K562 (cell line): Measurements from ENCODE around the gene TTC16. TPM values are rescaled to one million over a fixed set of nuclear protein-coding genes. Genes with fewer than 3 reads are reported as not detected.

Experiments
- CC2D1A ChIP-seq: fragments of 450-650 bp; IDR thresholded peaks from 2 replicates; pipeline ENCODE4 v1.6.1; 2017; ENCODE audit warnings: mild to moderate bottlenecking
- DIDO1 ChIP-seq: fragments of 450-650 bp; IDR thresholded peaks from 2 replicates; pipeline ENCODE4 v1.6.1; 2016; ENCODE audit warnings: low read depth, missing biosample characterization, missing genetic modification characterization
- DMBX1 ChIP-seq: fragments of 250-450 bp; sonication (Bioruptor Pico); IDR thresholded peaks from 2 replicates; pipeline ENCODE4 v1.8.0; 2022; ENCODE audit warnings: inconsistent platforms, mild to moderate bottlenecking, moderate library complexity, borderline replicate concordance
- GTF2A2 ChIP-seq: IDR thresholded peaks from 2 replicates; pipeline ENCODE4 v1.6.1; 2016; ENCODE audit warnings: mild to moderate bottlenecking, missing genetic modification characterization, missing compliant biosample characterization
- KLF13 ChIP-seq: fragments of 450-650 bp; IDR thresholded peaks from 2 replicates; pipeline ENCODE4 v1.6.1; 2016; ENCODE audit warnings: missing genetic modification characterization, low read depth, mild to moderate bottlenecking, missing compliant biosample characterization, moderate library complexity, borderline replicate concordance
- MIER1 ChIP-seq: fragments of 450-650 bp; IDR thresholded peaks from 2 replicates; pipeline ENCODE4 v1.6.1; 2016; ENCODE audit warnings: antibody characterized with exemption, mild to moderate bottlenecking, low read depth
- NFIX ChIP-seq: fragments of 250-450 bp; sonication (Bioruptor Pico); IDR thresholded peaks from 2 replicates; pipeline ENCODE4 v1.4.0; 2020; ENCODE audit warnings: low read depth, mild to moderate bottlenecking, moderate library complexity
- ZBTB1 ChIP-seq: sonication (generic); formaldehyde crosslinking; IDR thresholded peaks from 2 replicates; pipeline ENCODE4 v1.8.1; 2023; ENCODE audit warnings: missing genetic modification reagents, low read depth, mild to moderate bottlenecking, borderline replicate concordance
- ZNF780A ChIP-seq: fragments of 250-450 bp; sonication (Bioruptor Pico); IDR thresholded peaks from 2 replicates; pipeline ENCODE4 v1.5.0; 2021; ENCODE audit warnings: mild to moderate bottlenecking
- polyA plus RNA-seq, 8 experiments: library from polyadenylated mRNA; depleted of rRNA in 4 of 8; stranded (reverse) in 5 of 8; unstranded in 3 of 8; fragments of >200 nt; fragmentation: Nextera tagmentation in 2 of 8; fragmentation: Illumina TruSeq in 1 of 8; extraction: Ambion mirVana in 2 of 8; extraction: Trizol in 1 of 8; gene quantifications; 2 replicates each; pipeline versions ENCODE4 v1.2.1 to v1.2.3, GENCODE V29; 2011 to 2014; ENCODE audit warnings: inconsistent platforms in 1 of 8, missing spikeins in 1 of 8
- total RNA-seq, 7 experiments: library from RNA; depleted of rRNA in 6 of 7; stranded (reverse); fragments of >200 nt in 6 of 7; fragmentation: Illumina TruSeq in 2 of 7; extraction: Trizol in 2 of 7; gene quantifications; 2 replicates each; pipeline versions ENCODE4 v1.2.1 to v1.2.3, GENCODE V29; 2011 to 2021; ENCODE audit warnings: low replicate concordance in 1 of 7
- TF ChIP-seq, protein P1 (sequence below): fragments of 250-450 bp; sonication (Bioruptor Pico); IDR thresholded peaks from 2 replicates; pipeline ENCODE4 v1.8.0; 2022; ENCODE audit warnings: inconsistent platforms
- TF ChIP-seq, protein P2 (sequence below), 3 experiments: fragments of 200-800 bp in 1 of 3; sonication (Bioruptor generic) in 1 of 3; sonication (generic) in 1 of 3; formaldehyde crosslinking in 1 of 3; IDR thresholded peaks; 2 replicates each; pipeline versions ENCODE4 v1.6.1 to v1.8.0; 2016 to 2022; ENCODE audit warnings: mild to moderate bottlenecking in 2 of 3, missing compliant biosample characterization in 2 of 3, missing genetic modification characterization in 2 of 3, missing genetic modification reagents in 1 of 3
- TF ChIP-seq, protein P3 (sequence below), 2 experiments: fragments of 450-650 bp; IDR thresholded peaks; 2 replicates each; pipeline ENCODE4 v1.6.1; 2018; ENCODE audit warnings: mild to moderate bottlenecking in 2 of 2, low read depth in 1 of 2; ENCODE audit not compliant: partially characterized antibody in 2 of 2
- TF ChIP-seq, protein P4 (sequence below): fragments of 250-450 bp; sonication (Bioruptor Pico); IDR thresholded peaks from 2 replicates; pipeline ENCODE4 v1.5.0; 2021
- TF ChIP-seq, protein P5 (sequence below): fragments of 250-450 bp; sonication (Bioruptor Pico); IDR thresholded peaks from 2 replicates; pipeline ENCODE4 v1.4.0; 2020; ENCODE audit warnings: mild to moderate bottlenecking, moderate library complexity, borderline replicate concordance

Gene TTC16
- total and polyA plus RNA-seq, 9 of the 15 experiments (the other 6 are each of a cell fraction or from before 2014, with no cell fraction given): 0.11 TPM; not detected in 8

DNA sequence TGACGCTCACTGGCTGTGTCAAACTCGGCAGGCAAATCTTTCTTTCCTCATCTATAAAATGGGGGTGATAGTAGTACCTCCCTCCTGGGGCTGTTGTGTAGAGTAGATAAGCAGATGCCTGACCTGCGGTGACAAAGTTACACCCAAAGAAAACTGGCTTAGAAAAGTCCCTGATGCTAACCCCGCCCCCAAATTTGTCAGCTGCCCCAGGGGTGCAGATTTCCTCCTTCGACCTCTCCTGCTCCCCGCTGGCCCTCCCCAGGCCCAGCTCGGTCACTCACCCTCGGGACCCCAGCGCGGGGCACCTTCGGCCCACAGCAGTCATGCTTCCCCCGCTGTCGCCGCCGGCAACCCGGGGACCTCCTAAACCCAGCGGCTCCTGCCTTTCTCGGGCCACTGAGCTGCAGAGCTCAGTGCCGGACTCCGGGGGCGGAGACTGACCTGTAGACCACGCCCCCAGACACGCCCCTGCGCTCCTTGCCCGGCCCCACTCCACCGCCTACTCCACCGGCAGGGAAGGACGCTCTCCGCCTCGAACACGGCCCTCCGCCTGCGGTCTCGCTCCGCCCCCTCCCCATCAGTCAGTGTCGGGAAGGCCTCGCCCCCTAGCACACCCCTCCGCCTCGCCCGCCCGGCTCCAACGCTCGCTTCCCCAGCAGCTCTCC, 55.2 kb downstream of the TTC16 start (continued):
- TF ChIP-seq, protein P1, sequence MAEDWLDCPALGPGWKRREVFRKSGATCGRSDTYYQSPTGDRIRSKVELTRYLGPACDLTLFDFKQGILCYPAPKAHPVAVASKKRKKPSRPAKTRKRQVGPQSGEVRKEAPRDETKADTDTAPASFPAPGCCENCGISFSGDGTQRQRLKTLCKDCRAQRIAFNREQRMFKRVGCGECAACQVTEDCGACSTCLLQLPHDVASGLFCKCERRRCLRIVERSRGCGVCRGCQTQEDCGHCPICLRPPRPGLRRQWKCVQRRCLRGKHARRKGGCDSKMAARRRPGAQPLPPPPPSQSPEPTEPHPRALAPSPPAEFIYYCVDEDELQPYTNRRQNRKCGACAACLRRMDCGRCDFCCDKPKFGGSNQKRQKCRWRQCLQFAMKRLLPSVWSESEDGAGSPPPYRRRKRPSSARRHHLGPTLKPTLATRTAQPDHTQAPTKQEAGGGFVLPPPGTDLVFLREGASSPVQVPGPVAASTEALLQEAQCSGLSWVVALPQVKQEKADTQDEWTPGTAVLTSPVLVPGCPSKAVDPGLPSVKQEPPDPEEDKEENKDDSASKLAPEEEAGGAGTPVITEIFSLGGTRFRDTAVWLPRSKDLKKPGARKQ: no peak
- TF ChIP-seq DMBX1 (CRISPR knock-in tag): no peak
- TF ChIP-seq, protein P2, sequence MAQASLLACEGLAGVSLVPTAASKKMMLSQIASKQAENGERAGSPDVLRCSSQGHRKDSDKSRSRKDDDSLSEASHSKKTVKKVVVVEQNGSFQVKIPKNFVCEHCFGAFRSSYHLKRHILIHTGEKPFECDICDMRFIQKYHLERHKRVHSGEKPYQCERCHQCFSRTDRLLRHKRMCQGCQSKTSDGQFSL (CRISPR knock-in tag; IDR thresholded peaks at IDR 0.05): no peak
- TF ChIP-seq, protein P2 (tag; IDR thresholded peaks at IDR 0.05): no peak
- no peak for TF ChIP-seq CC2D1A
- TF ChIP-seq ZBTB1 (CRISPR knock-in tag): no peak
- no peak for TF ChIP-seq MIER1
- TF ChIP-seq, protein P3, sequence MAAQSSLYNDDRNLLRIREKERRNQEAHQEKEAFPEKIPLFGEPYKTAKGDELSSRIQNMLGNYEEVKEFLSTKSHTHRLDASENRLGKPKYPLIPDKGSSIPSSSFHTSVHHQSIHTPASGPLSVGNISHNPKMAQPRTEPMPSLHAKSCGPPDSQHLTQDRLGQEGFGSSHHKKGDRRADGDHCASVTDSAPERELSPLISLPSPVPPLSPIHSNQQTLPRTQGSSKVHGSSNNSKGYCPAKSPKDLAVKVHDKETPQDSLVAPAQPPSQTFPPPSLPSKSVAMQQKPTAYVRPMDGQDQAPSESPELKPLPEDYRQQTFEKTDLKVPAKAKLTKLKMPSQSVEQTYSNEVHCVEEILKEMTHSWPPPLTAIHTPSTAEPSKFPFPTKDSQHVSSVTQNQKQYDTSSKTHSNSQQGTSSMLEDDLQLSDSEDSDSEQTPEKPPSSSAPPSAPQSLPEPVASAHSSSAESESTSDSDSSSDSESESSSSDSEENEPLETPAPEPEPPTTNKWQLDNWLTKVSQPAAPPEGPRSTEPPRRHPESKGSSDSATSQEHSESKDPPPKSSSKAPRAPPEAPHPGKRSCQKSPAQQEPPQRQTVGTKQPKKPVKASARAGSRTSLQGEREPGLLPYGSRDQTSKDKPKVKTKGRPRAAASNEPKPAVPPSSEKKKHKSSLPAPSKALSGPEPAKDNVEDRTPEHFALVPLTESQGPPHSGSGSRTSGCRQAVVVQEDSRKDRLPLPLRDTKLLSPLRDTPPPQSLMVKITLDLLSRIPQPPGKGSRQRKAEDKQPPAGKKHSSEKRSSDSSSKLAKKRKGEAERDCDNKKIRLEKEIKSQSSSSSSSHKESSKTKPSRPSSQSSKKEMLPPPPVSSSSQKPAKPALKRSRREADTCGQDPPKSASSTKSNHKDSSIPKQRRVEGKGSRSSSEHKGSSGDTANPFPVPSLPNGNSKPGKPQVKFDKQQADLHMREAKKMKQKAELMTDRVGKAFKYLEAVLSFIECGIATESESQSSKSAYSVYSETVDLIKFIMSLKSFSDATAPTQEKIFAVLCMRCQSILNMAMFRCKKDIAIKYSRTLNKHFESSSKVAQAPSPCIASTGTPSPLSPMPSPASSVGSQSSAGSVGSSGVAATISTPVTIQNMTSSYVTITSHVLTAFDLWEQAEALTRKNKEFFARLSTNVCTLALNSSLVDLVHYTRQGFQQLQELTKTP (IDR thresholded peaks at IDR 0.05; ENCODE audit: low read depth in 1 of 2, partially characterized antibody in 2 of 2): no peak
- TF ChIP-seq, protein P4, sequence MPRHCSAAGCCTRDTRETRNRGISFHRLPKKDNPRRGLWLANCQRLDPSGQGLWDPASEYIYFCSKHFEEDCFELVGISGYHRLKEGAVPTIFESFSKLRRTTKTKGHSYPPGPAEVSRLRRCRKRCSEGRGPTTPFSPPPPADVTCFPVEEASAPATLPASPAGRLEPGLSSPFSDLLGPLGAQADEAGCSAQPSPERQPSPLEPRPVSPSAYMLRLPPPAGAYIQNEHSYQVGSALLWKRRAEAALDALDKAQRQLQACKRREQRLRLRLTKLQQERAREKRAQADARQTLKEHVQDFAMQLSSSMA (CRISPR knock-in tag): no peak
- no peak for TF ChIP-seq DIDO1 (tag)
- no peak for TF ChIP-seq ZNF780A
- TF ChIP-seq NFIX (CRISPR knock-in tag): no peak
- TF ChIP-seq KLF13: peak; percentile 72; the same call in 1 of the 2 replicates
- TF ChIP-seq GTF2A2: no peak
- TF ChIP-seq, protein P5, sequence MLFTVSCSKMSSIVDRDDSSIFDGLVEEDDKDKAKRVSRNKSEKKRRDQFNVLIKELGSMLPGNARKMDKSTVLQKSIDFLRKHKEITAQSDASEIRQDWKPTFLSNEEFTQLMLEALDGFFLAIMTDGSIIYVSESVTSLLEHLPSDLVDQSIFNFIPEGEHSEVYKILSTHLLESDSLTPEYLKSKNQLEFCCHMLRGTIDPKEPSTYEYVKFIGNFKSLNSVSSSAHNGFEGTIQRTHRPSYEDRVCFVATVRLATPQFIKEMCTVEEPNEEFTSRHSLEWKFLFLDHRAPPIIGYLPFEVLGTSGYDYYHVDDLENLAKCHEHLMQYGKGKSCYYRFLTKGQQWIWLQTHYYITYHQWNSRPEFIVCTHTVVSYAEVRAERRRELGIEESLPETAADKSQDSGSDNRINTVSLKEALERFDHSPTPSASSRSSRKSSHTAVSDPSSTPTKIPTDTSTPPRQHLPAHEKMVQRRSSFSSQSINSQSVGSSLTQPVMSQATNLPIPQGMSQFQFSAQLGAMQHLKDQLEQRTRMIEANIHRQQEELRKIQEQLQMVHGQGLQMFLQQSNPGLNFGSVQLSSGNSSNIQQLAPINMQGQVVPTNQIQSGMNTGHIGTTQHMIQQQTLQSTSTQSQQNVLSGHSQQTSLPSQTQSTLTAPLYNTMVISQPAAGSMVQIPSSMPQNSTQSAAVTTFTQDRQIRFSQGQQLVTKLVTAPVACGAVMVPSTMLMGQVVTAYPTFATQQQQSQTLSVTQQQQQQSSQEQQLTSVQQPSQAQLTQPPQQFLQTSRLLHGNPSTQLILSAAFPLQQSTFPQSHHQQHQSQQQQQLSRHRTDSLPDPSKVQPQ (CRISPR knock-in tag): no peak
